Measurements from ENCODE around the gene RCE1. TPM values are rescaled to one million over a fixed set of nuclear protein-coding genes. Genes with fewer than 3 reads are reported as not detected.

The RCE1 gene
- total RNA-seq, 1 experiment from 2014 or later, result 33.1 TPM

DNA sequence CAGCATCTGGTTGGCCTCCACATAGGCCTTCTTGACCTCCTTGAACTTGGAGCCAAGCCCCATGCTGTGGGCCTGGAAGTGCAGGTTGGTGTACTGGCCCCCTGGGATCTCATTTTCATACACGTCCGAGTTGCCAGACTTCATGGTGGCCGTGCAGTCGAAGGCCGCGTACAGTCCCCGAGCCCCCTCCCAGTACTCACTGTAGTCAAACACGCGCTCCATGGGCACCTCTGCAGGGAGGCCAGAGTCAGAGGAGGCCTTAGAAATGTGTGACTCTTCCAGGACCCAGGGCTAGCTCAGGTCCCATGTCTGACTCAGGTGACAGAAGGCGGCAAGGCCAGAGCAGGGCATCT lies 7.0 kb downstream of the RCE1 start:
- intact Hi-C loops (cut with micrococcal nuclease; ENCODE audit: unreplicated experiment), result no loop called here
- ChIA-PET CTCF (no interaction called here), POLR2A (ENCODE audit: low non-redundant PET) (no interaction called here)
- TF ChIP-seq EZH2 (IDR thresholded peaks at IDR 0.05; ENCODE audit: borderline replicate concordance, low read depth, low read length, poor library complexity, severe bottlenecking), result no peak
- no peak for TF ChIP-seq CTCF (conservative IDR thresholded peaks at IDR 0.05; ENCODE audit: low read depth, low read length)
- Histone ChIP-seq H3K9me3 (ENCODE audit: low read depth, low read length, poor library complexity, severe bottlenecking) (no peaks in the 10 kb centered on the region), H3K27me3 (replicated peaks; ENCODE audit: insufficient read depth, low read depth, low read length, poor library complexity) (no peaks in the 10 kb centered on the region), H3K36me3 (ENCODE audit: insufficient read depth, low read length, poor library complexity, severe bottlenecking) (peaks cover 26% of the 10 kb centered on the region), H3K27ac (ENCODE audit: low read depth, low read length, poor library complexity, severe bottlenecking) (no peak overlapping the region), H3K4me3 (ENCODE audit: low read depth, low read length, poor library complexity, severe bottlenecking) (no peak overlapping the region), H3K4me1 (ENCODE audit: insufficient read depth, low read length, poor library complexity, severe bottlenecking) (no peaks in the 10 kb centered on the region)
- no peak for DNase-seq (ENCODE audit: low spot score)
- no TSS peak for BruUV-seq (replicated peaks)

- ChIA-PET POLR2A (ENCODE audit: low non-redundant PET) (no interaction called here), CTCF (no interaction called here)
- no peaks in the 10 kb centered on the region for H3K27me3 ChIP-seq (replicated peaks; ENCODE audit: insufficient read depth, low read depth, low read length, poor library complexity)
- H3K9me3 ChIP-seq (ENCODE audit: low read depth, low read length, poor library complexity, severe bottlenecking), result no peaks in the 10 kb centered on the region
- intact Hi-C loops (cut with micrococcal nuclease; ENCODE audit: unreplicated experiment), result no loop called here
- peaks cover 4% of the 10 kb centered on the region for H3K4me1 ChIP-seq (ENCODE audit: insufficient read depth, low read length, poor library complexity, severe bottlenecking)
- H3K4me3 ChIP-seq (ENCODE audit: low read depth, low read length, poor library complexity, severe bottlenecking), result no peak overlapping the region
- peaks cover 22% of the 10 kb centered on the region for H3K36me3 ChIP-seq (ENCODE audit: insufficient read depth, low read length, poor library complexity, severe bottlenecking)
- H3K27ac ChIP-seq (ENCODE audit: low read depth, low read length, poor library complexity, severe bottlenecking), result no peak overlapping the region
- no TSS peak for BruUV-seq (replicated peaks)
- no peak for TF ChIP-seq EZH2 (IDR thresholded peaks at IDR 0.05; ENCODE audit: borderline replicate concordance, low read depth, low read length, poor library complexity, severe bottlenecking)
- no peak for TF ChIP-seq CTCF (conservative IDR thresholded peaks at IDR 0.05; ENCODE audit: low read depth, low read length)
- no peak for DNase-seq (ENCODE audit: low spot score)
Observed at GRCh38 chr11:66850588-66851238, 7.5 kb downstream of the RCE1 start.

DNA sequence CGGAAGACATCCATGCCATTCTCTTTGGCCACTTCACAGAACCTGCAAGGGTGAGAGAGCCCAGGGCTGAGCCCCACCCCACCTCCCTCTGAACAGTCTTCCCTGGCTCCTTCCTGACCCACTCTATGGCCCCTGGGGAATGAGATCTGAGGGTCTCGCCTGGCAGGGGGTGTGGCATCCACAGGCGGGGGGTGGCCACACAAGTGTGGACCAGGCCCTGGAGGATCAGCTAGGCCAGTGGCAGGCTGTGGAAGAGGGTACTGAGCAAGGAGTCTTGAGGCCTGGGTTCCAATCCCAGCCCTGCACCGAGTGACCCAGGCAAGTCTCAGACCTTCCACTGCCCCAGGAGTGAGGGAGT lies 8.0 kb downstream of the RCE1 start:
- H3K4me1 ChIP-seq (ENCODE audit: insufficient read depth, low read length, poor library complexity, severe bottlenecking), result peaks cover 7% of the 10 kb centered on the region
- no peak overlapping the region for H3K27ac ChIP-seq (ENCODE audit: low read depth, low read length, poor library complexity, severe bottlenecking)
- H3K9me3 ChIP-seq (ENCODE audit: low read depth, low read length, poor library complexity, severe bottlenecking), result no peaks in the 10 kb centered on the region
- intact Hi-C loops (cut with micrococcal nuclease; ENCODE audit: unreplicated experiment), result no loop called here
- H3K27me3 ChIP-seq (replicated peaks; ENCODE audit: insufficient read depth, low read depth, low read length, poor library complexity), result no peaks in the 10 kb centered on the region
- TF ChIP-seq CTCF (conservative IDR thresholded peaks at IDR 0.05; ENCODE audit: low read depth, low read length) (no peak), EZH2 (IDR thresholded peaks at IDR 0.05; ENCODE audit: borderline replicate concordance, low read depth, low read length, poor library complexity, severe bottlenecking) (no peak)
- CTCF ChIA-PET, result interaction anchor here (0.7 to 1.5 kb wide), 3 partner anchors 9 to 555 kb away, joined by 3 to 7 read pairs (median 4); partner anchors contain the start of gene RCE1
- no peak for DNase-seq (ENCODE audit: low spot score)
- peaks cover 17% of the 10 kb centered on the region for H3K36me3 ChIP-seq (ENCODE audit: insufficient read depth, low read length, poor library complexity, severe bottlenecking)
- no peak overlapping the region for H3K4me3 ChIP-seq (ENCODE audit: low read depth, low read length, poor library complexity, severe bottlenecking)
- POLR2A ChIA-PET (ENCODE audit: low non-redundant PET), result no interaction called here
- no TSS peak for BruUV-seq (replicated peaks)

All from A673 (cell line).